ENCODE measurements around the gene C6. TPM values are rescaled to one million over a fixed set of nuclear protein-coding genes. Genes with fewer than 3 reads are reported as not detected.

The C6 gene
- total and polyA plus RNA-seq, 2 of the 13 experiments (the other 11 are each of a cell fraction or from before 2014, with no cell fraction given): 0.28 to 4.7 TPM

- TF ChIP-seq ZNF234 (CRISPR knock-in tag; conservative IDR thresholded peaks at IDR 0.05) (no peak), ZNF761 (CRISPR knock-in tag; conservative IDR thresholded peaks at IDR 0.05) (no peak), ONECUT2 (CRISPR knock-in tag; IDR thresholded peaks at IDR 0.05) (peak; percentile 29; the same call in 1 of the 2 replicates), ATF2 (CRISPR knock-in tag; IDR thresholded peaks at IDR 0.05) (peak; percentile 52; the same call in 1 of the 2 replicates), SMYD3 (CRISPR knock-in tag; IDR thresholded peaks at IDR 0.05) (no peak), DRAP1 (CRISPR knock-in tag; IDR thresholded peaks at IDR 0.05) (no peak), HOMEZ (CRISPR knock-in tag; IDR thresholded peaks at IDR 0.05; ENCODE audit: low read depth) (0 out of 2 replicates have a peak, but pooled peaks have one; percentile 22), SP140L (CRISPR knock-in tag; IDR thresholded peaks at IDR 0.05; ENCODE audit: borderline replicate concordance) (no peak), ZNF780A (CRISPR knock-in tag; IDR thresholded peaks at IDR 0.05) (no peak), NCOA5 (CRISPR knock-in tag; IDR thresholded peaks at IDR 0.05) (no peak), ELF4 (CRISPR knock-in tag; IDR thresholded peaks at IDR 0.05; ENCODE audit: borderline replicate concordance) (no peak), TCF7 (IDR thresholded peaks at IDR 0.05; ENCODE audit: low read depth) (0 out of 2 replicates have a peak, but pooled peaks have one; percentile 12), SIX4 (CRISPR knock-in tag; IDR thresholded peaks at IDR 0.05) (0 out of 2 replicates have a peak, but pooled peaks have one; percentile 47), THRA (CRISPR knock-in tag; IDR thresholded peaks at IDR 0.05; ENCODE audit: borderline replicate concordance) (0 out of 2 replicates have a peak, but pooled peaks have one; percentile 20), ZNF564 (CRISPR knock-in tag; IDR thresholded peaks at IDR 0.05) (no peak), ZNF414 (CRISPR knock-in tag; IDR thresholded peaks at IDR 0.05) (no peak), HMG20A (CRISPR knock-in tag; IDR thresholded peaks at IDR 0.05; ENCODE audit: borderline replicate concordance) (0 out of 2 replicates have a peak, but pooled peaks have one; percentile 21), HNRNPUL1 (IDR thresholded peaks at IDR 0.05; ENCODE audit: low read depth, low read length) (no peak), NCOA2 (CRISPR knock-in tag; IDR thresholded peaks at IDR 0.05) (peak; percentile 77), FOXJ3 (CRISPR knock-in tag; IDR thresholded peaks at IDR 0.05; ENCODE audit: borderline replicate concordance) (peak; percentile 42; the same call in 1 of the 2 replicates), FOXP4 (CRISPR knock-in tag; IDR thresholded peaks at IDR 0.05) (peak; percentile 14; the same call in 1 of the 2 replicates), ZNF34 (CRISPR knock-in tag; IDR thresholded peaks at IDR 0.05; ENCODE audit: borderline replicate concordance) (no peak), YEATS4 (CRISPR knock-in tag; IDR thresholded peaks at IDR 0.05; ENCODE audit: borderline replicate concordance) (no peak)
These were observed 30.7 kb downstream of the C6 start (continued) for GRCh38 chr5:41182666-41183065.

Data from HepG2 (cell line).